Activated CD4-positive, alpha-beta T cell treated with anti-CD3 and anti-CD28 coated beads, Interleukin-2, amount 10 ng/mL, durations not matched to agents 24 days and 14 days (primary cell): ENCODE results near the gene PGA5. TPM values are rescaled to one million over a fixed set of nuclear protein-coding genes. Genes with fewer than 3 reads are reported as not detected.

Experiments
- DNase-seq: peaks from one replicate; pipeline ENCODE4 v3.0.0; 2022
- H3K27ac Mint-ChIP-seq: one replicate; pipeline ENCODE4 v1.8.0; 2022; ENCODE audit warnings: mild to moderate bottlenecking, mixed read lengths
- H3K27me3 Mint-ChIP-seq: one replicate; pipeline ENCODE4 v1.8.0; 2022; ENCODE audit warnings: mixed read lengths
- H3K36me3 Mint-ChIP-seq: one replicate; pipeline ENCODE4 v1.8.0; 2022; ENCODE audit warnings: low read depth, mild to moderate bottlenecking, mixed read lengths
- H3K4me1 Mint-ChIP-seq: one replicate; pipeline ENCODE4 v1.8.0; 2021; ENCODE audit warnings: mixed read lengths
- H3K4me3 Mint-ChIP-seq: one replicate; pipeline ENCODE4 v1.8.0; 2022; ENCODE audit warnings: mild to moderate bottlenecking, moderate library complexity, mixed read lengths
- H3K9me3 Mint-ChIP-seq: one replicate; pipeline ENCODE4 v1.8.0; 2021; ENCODE audit warnings: mixed read lengths
- intact Hi-C: fragments of 100-400 bp; cut with micrococcal nuclease; formaldehyde crosslinking; loops from one replicate; pipeline ENCODE4 v1.15.1; 2023
- total RNA-seq: library from RNA; stranded (reverse); gene quantifications from 2 replicates; pipeline ENCODE4 v1.2.3, GENCODE V29; 2022

The PGA5 gene
- total RNA-seq, 1 donor from 2014 or later, result not detected

GRCh38 chr11:61281581-61282250, 40.7 kb downstream of the PGA5 start:
- intact Hi-C loops, result no loop called here
- DNase-seq, result peak; percentile 70
- H3K4me1 Mint-ChIP-seq, result peaks cover 2% of the 10 kb centered on the region
- H3K36me3 Mint-ChIP-seq, result peaks cover 8% of the 10 kb centered on the region
- no peak overlapping the region for H3K4me3 Mint-ChIP-seq
- H3K27me3 Mint-ChIP-seq, result no peaks in the 10 kb centered on the region
- no peak overlapping the region for H3K27ac Mint-ChIP-seq
- no peaks in the 10 kb centered on the region for H3K9me3 Mint-ChIP-seq

GRCh38 chr11:61283613-61284012, 42.6 kb downstream of the PGA5 start:
- no peaks in the 10 kb centered on the region for H3K9me3 Mint-ChIP-seq
- H3K27me3 Mint-ChIP-seq, result no peaks in the 10 kb centered on the region
- peaks cover 9% of the 10 kb centered on the region for H3K36me3 Mint-ChIP-seq
- peaks cover 2% of the 10 kb centered on the region for H3K4me1 Mint-ChIP-seq
- no peak overlapping the region for H3K4me3 Mint-ChIP-seq
- DNase-seq, result no peak
- no peak overlapping the region for H3K27ac Mint-ChIP-seq
- intact Hi-C loops, result no loop called here

- intact Hi-C loops, result no loop called here
Observed at GRCh38 chr11:61287338-61287977, 46.5 kb downstream of the PGA5 start.

GRCh38 chr11:61290905-61291690, 50.1 kb downstream of the PGA5 start:
- no peak overlapping the region for H3K4me3 Mint-ChIP-seq
- no peak for DNase-seq
- peaks cover 13% of the 10 kb centered on the region for H3K27me3 Mint-ChIP-seq
- intact Hi-C loops, result no loop called here
- H3K36me3 Mint-ChIP-seq, result peaks cover 3% of the 10 kb centered on the region
- no peaks in the 10 kb centered on the region for H3K9me3 Mint-ChIP-seq
- H3K27ac Mint-ChIP-seq, result no peak overlapping the region
- peaks cover 3% of the 10 kb centered on the region for H3K4me1 Mint-ChIP-seq

More at GRCh38 chr11:61287338-61287977, 46.5 kb downstream of the PGA5 start:
- DNase-seq, result no peak
- Mint-ChIP-seq H3K27ac (no peak overlapping the region), H3K4me1 (no peaks in the 10 kb centered on the region), H3K27me3 (peaks cover 2% of the 10 kb centered on the region), H3K9me3 (no peaks in the 10 kb centered on the region), H3K36me3 (peaks cover 9% of the 10 kb centered on the region), H3K4me3 (no peak overlapping the region)

- Mint-ChIP-seq H3K36me3 (peaks cover 6% of the 10 kb centered on the region), H3K27ac (peak overlapping the region; percentile 41), H3K4me1 (peaks cover 7% of the 10 kb centered on the region), H3K9me3 (no peaks in the 10 kb centered on the region), H3K4me3 (peak overlapping the region; percentile 51), H3K27me3 (peaks cover 13% of the 10 kb centered on the region)
- intact Hi-C loops, result no loop called here
- DNase-seq, result no peak
Observed at GRCh38 chr11:61292356-61292755, 51.4 kb downstream of the PGA5 start.

- Mint-ChIP-seq H3K4me1 (peaks cover 22% of the 10 kb centered on the region), H3K27me3 (peaks cover 13% of the 10 kb centered on the region), H3K9me3 (no peaks in the 10 kb centered on the region), H3K4me3 (peak overlapping the region; percentile 89), H3K36me3 (peaks cover 20% of the 10 kb centered on the region), H3K27ac (peak overlapping the region; percentile 89)
- DNase-seq, result peak; percentile 71
- intact Hi-C loops, result loop anchor here (1.0 kb wide), 3 partner anchors 39 to 67 kb away; partner anchors contain the start of genes CYB561A3, DDB1 and TKFC
Observed at GRCh38 chr11:61293867-61294716, 53.1 kb downstream of the PGA5 start.

- H3K4me1 Mint-ChIP-seq, result peaks cover 23% of the 10 kb centered on the region
- intact Hi-C loops, result loop anchor here (1.0 kb wide), 3 partner anchors 38 to 66 kb away; partner anchors contain the start of genes CYB561A3, DDB1 and TKFC
- no peaks in the 10 kb centered on the region for H3K9me3 Mint-ChIP-seq
- H3K27ac Mint-ChIP-seq, result peak within 1 kb of the TSS; percentile 89
- peak; percentile 92 for DNase-seq
- H3K4me3 Mint-ChIP-seq, result peak within 1 kb of the TSS; percentile 89
- peaks cover 23% of the 10 kb centered on the region for H3K36me3 Mint-ChIP-seq
- H3K27me3 Mint-ChIP-seq, result peaks cover 13% of the 10 kb centered on the region
Observed at GRCh38 chr11:61294717-61295595, 54.0 kb downstream of the PGA5 start, which contains the start of gene VWCE. VWCE (minus strand) TSS chr11:61295316; CDS start chr11:61295037, 279 bp downstream.

- Mint-ChIP-seq H3K27ac (no peak overlapping the region), H3K9me3 (no peaks in the 10 kb centered on the region), H3K27me3 (peaks cover 13% of the 10 kb centered on the region), H3K4me1 (peaks cover 26% of the 10 kb centered on the region), H3K36me3 (peaks cover 29% of the 10 kb centered on the region), H3K4me3 (peak overlapping the region; percentile 89)
- no peak for DNase-seq
- intact Hi-C loops, result no loop called here
Observed at GRCh38 chr11:61295596-61295926, 54.6 kb downstream of the PGA5 start.

- intact Hi-C loops, result no loop called here
- Mint-ChIP-seq H3K4me1 (peaks cover 27% of the 10 kb centered on the region), H3K36me3 (peaks cover 43% of the 10 kb centered on the region), H3K27ac (peak overlapping the region; percentile 10), H3K27me3 (peaks cover 12% of the 10 kb centered on the region), H3K9me3 (no peaks in the 10 kb centered on the region), H3K4me3 (peak overlapping the region; percentile 14)
- no peak for DNase-seq
Observed at GRCh38 chr11:61297341-61297740, 56.4 kb downstream of the PGA5 start.

- Mint-ChIP-seq H3K9me3 (no peaks in the 10 kb centered on the region), H3K27me3 (peaks cover 9% of the 10 kb centered on the region), H3K4me3 (peak overlapping the region; percentile 14), H3K36me3 (peaks cover 47% of the 10 kb centered on the region), H3K27ac (peak overlapping the region; percentile 10), H3K4me1 (peaks cover 27% of the 10 kb centered on the region)
- DNase-seq, result no peak
- intact Hi-C loops, result no loop called here
Observed at GRCh38 chr11:61297746-61298145, 56.8 kb downstream of the PGA5 start.

- Mint-ChIP-seq H3K36me3 (peaks cover 54% of the 10 kb centered on the region), H3K4me3 (no peak overlapping the region), H3K27me3 (peaks cover 2% of the 10 kb centered on the region), H3K9me3 (no peaks in the 10 kb centered on the region), H3K4me1 (peaks cover 26% of the 10 kb centered on the region), H3K27ac (peak overlapping the region; percentile 67)
- no peak for DNase-seq
- intact Hi-C loops, result no loop called here
Observed at GRCh38 chr11:61298663-61299244, 57.8 kb downstream of the PGA5 start.
